Activated T-helper 17 cell treated with anti-CD3 and anti-CD28 coated beads, Interleukin-2, amount 50 U/mL, for 72 hours (primary cell): ENCODE results near the gene APRT. TPM values are rescaled to one million over a fixed set of nuclear protein-coding genes. Genes with fewer than 3 reads are reported as not detected.

ENCODE experiments used
- ATAC-seq: fragments of 150-1000 bp; cut with Tn5 transposase; replicated peaks from 2 replicates; pipeline ENCODE4 v1.10.0; 2021; ENCODE audit warnings: mild to moderate bottlenecking, moderate library complexity
- H3K27ac Mint-ChIP-seq: one replicate; pipeline ENCODE4 v1.8.0; 2022; ENCODE audit warnings: mixed read lengths
- H3K27me3 Mint-ChIP-seq: one replicate; pipeline ENCODE4 v1.8.0; 2022; ENCODE audit warnings: mixed read lengths
- H3K36me3 Mint-ChIP-seq: one replicate; pipeline ENCODE4 v1.8.0; 2022; ENCODE audit warnings: low read depth, mild to moderate bottlenecking, mixed read lengths
- H3K4me1 Mint-ChIP-seq: one replicate; pipeline ENCODE4 v1.8.0; 2022; ENCODE audit warnings: mixed read lengths
- H3K4me3 Mint-ChIP-seq: one replicate; pipeline ENCODE4 v1.8.0; 2022; ENCODE audit warnings: mild to moderate bottlenecking, mixed read lengths
- H3K9me3 Mint-ChIP-seq: one replicate; pipeline ENCODE4 v1.8.0; 2022; ENCODE audit warnings: mixed read lengths
- total RNA-seq, 2 donors: library from RNA; stranded (reverse); gene quantifications; one replicate each; pipeline ENCODE4 v1.2.3, GENCODE V29; 2022

Gene APRT, protein sequence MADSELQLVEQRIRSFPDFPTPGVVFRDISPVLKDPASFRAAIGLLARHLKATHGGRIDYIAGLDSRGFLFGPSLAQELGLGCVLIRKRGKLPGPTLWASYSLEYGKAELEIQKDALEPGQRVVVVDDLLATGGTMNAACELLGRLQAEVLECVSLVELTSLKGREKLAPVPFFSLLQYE
- 100 to 1,000 TPM; 132 to 139 TPM for total RNA-seq

- no peaks in the 10 kb centered on the region for H3K9me3 Mint-ChIP-seq
- H3K4me3 Mint-ChIP-seq = peak within 1 kb of the TSS; percentile 84
- peak; percentile 82 for ATAC-seq
- peaks cover 7% of the 10 kb centered on the region for H3K4me1 Mint-ChIP-seq
- H3K36me3 Mint-ChIP-seq = peaks cover 45% of the 10 kb centered on the region
- H3K27ac Mint-ChIP-seq = peak within 1 kb of the TSS; percentile 89
- H3K27me3 Mint-ChIP-seq = no peaks in the 10 kb centered on the region
Observed at GRCh38 chr16:88811769-88812512, at the start of gene APRT. TSS of gene APRT (minus strand) at chr16:88811928. CDS start at chr16:88811899, 29 bp downstream.

DNA sequence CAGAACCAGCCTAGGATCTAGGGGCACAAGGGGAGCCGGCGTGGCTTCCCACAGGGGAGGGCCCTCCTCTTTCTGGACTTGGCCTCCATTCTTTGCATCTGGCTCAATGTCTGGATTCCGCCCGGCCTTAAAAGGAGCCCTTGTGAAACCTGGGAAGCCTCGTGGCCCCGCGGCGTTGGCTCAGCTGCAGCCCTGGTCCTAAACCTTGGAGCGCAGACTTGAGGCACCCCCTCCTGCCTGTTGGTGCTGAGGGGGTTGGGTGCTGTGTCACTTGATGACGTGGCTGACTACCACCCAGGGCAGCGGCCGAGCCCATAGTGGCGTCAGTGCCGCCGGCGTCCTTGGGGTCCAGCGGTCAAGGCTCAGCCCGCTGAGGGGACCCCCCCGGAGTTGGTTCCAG lies 49.6 kb upstream of the APRT start:
- ATAC-seq = no peak

DNA sequence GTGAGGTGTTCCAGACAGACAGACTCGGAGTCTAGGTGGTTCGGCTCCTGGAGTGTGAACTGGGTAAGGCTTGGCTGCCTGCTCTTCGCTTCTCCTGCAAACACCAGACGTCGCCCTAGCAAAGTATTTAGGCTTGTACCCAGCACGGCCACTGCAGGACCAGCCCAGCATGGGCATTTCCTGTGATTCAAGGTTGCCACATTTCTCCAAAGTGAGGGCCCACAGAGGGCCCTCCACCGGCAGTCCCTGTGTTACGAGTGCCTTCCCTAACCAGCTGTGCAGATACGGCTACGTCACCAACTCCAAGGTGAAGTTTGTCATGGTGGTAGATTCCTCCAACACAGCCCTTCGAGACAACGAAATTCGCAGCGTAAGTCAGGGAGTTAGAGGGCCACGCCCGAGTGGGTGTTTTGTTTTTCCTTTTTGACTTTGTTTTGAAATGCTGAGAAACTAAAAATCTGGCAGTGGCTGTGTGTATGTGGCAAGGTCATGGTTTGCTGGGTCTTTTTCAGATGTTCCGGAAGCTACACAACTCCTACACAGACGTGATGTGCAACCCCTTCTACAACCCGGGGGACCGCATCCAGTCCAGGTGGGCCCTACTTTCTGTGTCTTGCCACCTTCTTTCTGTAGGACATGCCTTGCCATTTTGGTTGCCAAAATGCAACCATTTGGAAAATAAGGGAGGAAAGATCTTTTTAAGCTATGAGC lies 47.8 kb upstream of the APRT start:
- Mint-ChIP-seq H3K36me3 (peaks cover 35% of the 10 kb centered on the region), H3K4me3 (no peak overlapping the region), H3K9me3 (no peaks in the 10 kb centered on the region), H3K27me3 (no peaks in the 10 kb centered on the region), H3K4me1 (peaks cover 14% of the 10 kb centered on the region), H3K27ac (no peak overlapping the region)
- no peak for ATAC-seq

More for the DNA sequence above, 49.6 kb upstream of the APRT start:
- no peaks in the 10 kb centered on the region for H3K27me3 Mint-ChIP-seq
- H3K4me1 Mint-ChIP-seq = peaks cover 5% of the 10 kb centered on the region
- H3K36me3 Mint-ChIP-seq = peaks cover 35% of the 10 kb centered on the region
- no peaks in the 10 kb centered on the region for H3K9me3 Mint-ChIP-seq
- no peak overlapping the region for H3K4me3 Mint-ChIP-seq
- H3K27ac Mint-ChIP-seq = no peak overlapping the region

DNA sequence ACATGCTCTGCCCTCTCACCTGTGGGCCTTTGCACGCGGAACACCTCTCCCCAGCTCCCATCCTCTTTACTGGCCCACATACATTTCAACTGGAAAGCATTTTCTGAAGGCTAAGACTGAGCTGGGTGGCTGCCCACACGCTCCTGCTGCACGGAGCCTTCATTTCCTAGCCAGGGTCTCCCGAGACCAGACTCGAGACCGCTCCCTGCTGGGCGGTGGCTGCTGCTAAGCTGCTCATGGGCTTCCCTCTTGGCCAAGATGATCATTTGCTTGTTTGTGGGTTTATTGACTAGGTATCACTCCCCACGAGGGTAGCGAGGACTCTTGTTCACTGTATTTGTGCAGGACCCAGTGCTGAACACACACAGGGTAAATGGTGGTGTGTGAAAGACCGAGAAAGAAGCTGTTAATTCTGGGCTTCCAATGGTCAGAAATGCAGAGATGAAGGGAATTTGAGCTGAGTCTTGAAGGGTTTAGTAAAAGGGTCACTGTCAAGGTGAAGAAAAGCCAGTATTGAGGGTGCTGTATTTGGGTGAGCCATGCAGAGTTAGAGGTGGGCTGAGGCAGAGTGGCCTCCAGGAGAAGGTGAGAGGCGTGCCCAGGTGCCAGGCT lies 46.1 kb upstream of the APRT start:
- Mint-ChIP-seq H3K36me3 (peaks cover 35% of the 10 kb centered on the region), H3K27me3 (no peaks in the 10 kb centered on the region), H3K4me1 (peaks cover 14% of the 10 kb centered on the region), H3K27ac (peak overlapping the region; percentile 96), H3K4me3 (peak overlapping the region; percentile 95), H3K9me3 (no peaks in the 10 kb centered on the region)
- peak; percentile 59 for ATAC-seq

- ATAC-seq = peak; percentile 86
- no peaks in the 10 kb centered on the region for H3K9me3 Mint-ChIP-seq
- peak within 1 kb of the TSS; percentile 96 for H3K27ac Mint-ChIP-seq
- H3K4me1 Mint-ChIP-seq = peaks cover 14% of the 10 kb centered on the region
- no peaks in the 10 kb centered on the region for H3K27me3 Mint-ChIP-seq
- H3K4me3 Mint-ChIP-seq = peak within 1 kb of the TSS; percentile 95
- H3K36me3 Mint-ChIP-seq = peaks cover 35% of the 10 kb centered on the region
Observed at GRCh38 chr16:88856828-88857727, 45.4 kb upstream of the APRT start, which contains the start of the genes GALNS and TRAPPC2L. TSS of gene GALNS (minus strand) at chr16:88856947. CDS start at chr16:88856877, 70 bp downstream. TSS of gene TRAPPC2L (plus strand) at chr16:88857127. CDS start at chr16:88857151, 24 bp downstream.

DNA sequence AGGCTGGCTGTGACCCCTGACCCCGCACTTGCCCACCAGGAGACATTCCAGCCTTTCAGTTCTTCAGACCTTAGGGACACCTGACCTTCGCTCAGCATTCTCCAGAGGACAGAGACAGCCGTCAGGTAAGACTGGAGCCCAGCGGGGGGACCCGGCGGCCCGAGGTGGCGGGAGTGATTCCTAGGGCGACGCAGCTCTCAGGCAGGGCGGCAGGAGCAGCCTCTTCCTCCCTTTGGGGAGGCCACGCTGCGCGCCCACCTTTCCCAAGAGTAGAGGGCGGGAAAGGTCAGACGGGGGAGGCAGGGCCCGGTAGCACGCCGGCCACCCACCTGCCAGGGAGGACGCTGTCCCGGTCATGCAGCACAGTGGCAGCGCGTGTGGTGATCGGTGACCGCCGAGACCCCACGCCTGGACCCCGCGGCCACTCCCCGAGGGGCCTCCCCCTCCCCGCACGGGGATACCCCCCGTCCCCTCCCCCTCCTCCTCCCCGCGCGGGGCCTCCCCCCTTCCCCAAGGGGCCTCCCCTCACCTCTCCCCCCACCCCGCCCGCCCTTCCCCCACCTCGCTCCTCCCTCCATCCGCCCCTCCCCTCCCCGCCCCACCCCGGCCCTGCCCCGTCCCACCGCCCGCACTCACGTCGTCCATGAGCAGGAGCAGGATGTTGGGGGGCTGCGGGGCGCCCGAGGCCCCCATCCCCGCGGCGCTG lies 44.5 kb upstream of the APRT start:
- peaks cover 35% of the 10 kb centered on the region for H3K36me3 Mint-ChIP-seq
- peaks cover 14% of the 10 kb centered on the region for H3K4me1 Mint-ChIP-seq
- peak; percentile 57 for ATAC-seq
- H3K27me3 Mint-ChIP-seq = no peaks in the 10 kb centered on the region
- no peak overlapping the region for H3K27ac Mint-ChIP-seq
- peak overlapping the region; percentile 95 for H3K4me3 Mint-ChIP-seq
- H3K9me3 Mint-ChIP-seq = no peaks in the 10 kb centered on the region

GRCh38 chr16:88855736-88856121 lies 44.0 kb upstream of the APRT start:
- ATAC-seq = no peak
- peak overlapping the region; percentile 61 for H3K4me3 Mint-ChIP-seq
- peaks cover 14% of the 10 kb centered on the region for H3K4me1 Mint-ChIP-seq
- no peak overlapping the region for H3K27ac Mint-ChIP-seq
- H3K36me3 Mint-ChIP-seq = peaks cover 30% of the 10 kb centered on the region
- no peaks in the 10 kb centered on the region for H3K9me3 Mint-ChIP-seq
- no peaks in the 10 kb centered on the region for H3K27me3 Mint-ChIP-seq

DNA sequence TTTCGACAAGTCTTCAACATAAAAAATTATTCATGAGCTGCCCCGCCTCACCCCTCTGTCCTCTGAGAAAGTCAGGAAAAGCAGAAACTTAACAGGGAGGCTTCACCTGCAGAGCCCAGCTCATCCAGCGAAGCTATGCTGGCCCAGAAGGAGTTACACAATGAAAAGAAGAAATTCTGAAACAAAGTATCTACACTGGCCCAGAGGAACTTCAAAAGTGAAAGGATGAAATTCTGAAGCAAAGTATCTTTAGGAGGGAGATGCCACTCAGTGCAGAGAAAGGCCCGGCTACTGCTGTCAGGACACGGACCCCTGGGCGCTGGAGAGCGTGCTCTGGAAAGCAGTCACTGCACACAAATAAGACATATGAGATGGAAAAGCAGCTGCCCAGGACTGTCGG lies 43.4 kb upstream of the APRT start:
- H3K36me3 Mint-ChIP-seq = peaks cover 26% of the 10 kb centered on the region
- peaks cover 14% of the 10 kb centered on the region for H3K4me1 Mint-ChIP-seq

GRCh38 chr16:88854306-88855111 lies 42.8 kb upstream of the APRT start:
- H3K27me3 Mint-ChIP-seq = no peaks in the 10 kb centered on the region
- peak overlapping the region; percentile 78 for H3K27ac Mint-ChIP-seq
- peak overlapping the region; percentile 61 for H3K4me3 Mint-ChIP-seq
- ATAC-seq = peak; percentile 51
- H3K36me3 Mint-ChIP-seq = peaks cover 20% of the 10 kb centered on the region
- H3K9me3 Mint-ChIP-seq = no peaks in the 10 kb centered on the region
- peaks cover 14% of the 10 kb centered on the region for H3K4me1 Mint-ChIP-seq

More for the DNA sequence above, 43.4 kb upstream of the APRT start:
- no peak for ATAC-seq
- no peaks in the 10 kb centered on the region for H3K9me3 Mint-ChIP-seq
- H3K4me3 Mint-ChIP-seq = peak overlapping the region; percentile 61
- no peaks in the 10 kb centered on the region for H3K27me3 Mint-ChIP-seq
- peak overlapping the region; percentile 78 for H3K27ac Mint-ChIP-seq

- no peak for ATAC-seq
- peaks cover 11% of the 10 kb centered on the region for H3K36me3 Mint-ChIP-seq
- peaks cover 14% of the 10 kb centered on the region for H3K4me1 Mint-ChIP-seq
- no peaks in the 10 kb centered on the region for H3K27me3 Mint-ChIP-seq
- H3K4me3 Mint-ChIP-seq = no peak overlapping the region
- H3K9me3 Mint-ChIP-seq = no peaks in the 10 kb centered on the region
- no peak overlapping the region for H3K27ac Mint-ChIP-seq
Observed at GRCh38 chr16:88853325-88853941, 41.7 kb upstream of the APRT start.

DNA sequence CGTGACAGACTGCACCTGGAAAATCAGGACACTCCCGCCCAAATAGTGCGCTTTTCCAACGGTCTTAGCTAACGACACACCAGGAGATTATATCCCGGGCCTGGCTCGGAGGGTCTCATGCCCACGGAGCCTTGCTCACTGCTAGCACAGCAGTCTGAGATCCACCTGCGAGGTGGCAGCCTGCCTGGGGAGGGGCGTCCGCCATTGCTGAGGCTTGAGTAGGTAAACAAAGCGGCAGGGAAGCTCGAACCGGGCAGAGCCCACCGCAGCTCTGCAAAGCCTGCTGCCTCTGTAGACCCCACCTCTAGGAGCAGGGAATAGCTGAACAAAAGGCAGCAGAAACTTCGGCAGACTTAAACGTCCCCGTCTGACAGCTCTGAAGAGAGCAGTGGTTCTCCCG lies 39.9 kb upstream of the APRT start:
- no peak overlapping the region for H3K4me3 Mint-ChIP-seq
- no peaks in the 10 kb centered on the region for H3K27me3 Mint-ChIP-seq
- no peaks in the 10 kb centered on the region for H3K36me3 Mint-ChIP-seq
- no peak overlapping the region for H3K27ac Mint-ChIP-seq
- ATAC-seq = no peak
- H3K9me3 Mint-ChIP-seq = no peaks in the 10 kb centered on the region
- peaks cover 9% of the 10 kb centered on the region for H3K4me1 Mint-ChIP-seq

DNA sequence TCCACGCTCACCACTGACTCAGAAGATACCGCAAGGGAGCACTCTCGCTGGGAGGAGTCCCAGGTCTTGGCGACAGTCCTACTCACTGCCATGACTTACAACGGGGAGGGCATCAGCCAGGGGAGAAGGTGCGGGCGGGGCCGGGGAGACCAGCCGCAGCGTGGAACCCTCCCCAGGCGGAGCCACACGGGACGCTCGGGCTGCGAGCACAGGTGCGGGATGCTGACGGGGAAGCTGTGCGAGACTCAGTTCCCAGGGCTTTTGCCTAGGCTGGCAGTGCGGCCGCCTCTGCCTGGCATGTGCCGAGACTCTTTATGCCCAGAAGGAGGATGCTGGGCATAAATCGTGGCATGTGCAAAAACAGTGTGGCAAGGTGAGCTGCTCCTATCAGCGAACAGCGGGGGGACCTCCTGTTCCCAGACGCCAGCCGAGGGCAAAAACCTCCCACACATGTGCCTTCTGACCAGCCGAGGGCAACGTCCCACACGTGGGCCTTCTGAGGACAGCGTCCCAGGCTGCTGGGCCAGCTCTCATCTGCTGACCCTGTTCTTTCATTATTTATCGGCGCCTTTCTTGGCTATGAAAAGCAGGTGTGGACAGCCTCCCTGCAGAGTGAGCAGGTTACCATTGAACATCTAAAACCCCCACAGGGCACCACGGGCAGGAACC lies 38.9 kb upstream of the APRT start:
- no peaks in the 10 kb centered on the region for H3K27me3 Mint-ChIP-seq
- ATAC-seq = no peak
- H3K36me3 Mint-ChIP-seq = no peaks in the 10 kb centered on the region
- no peak overlapping the region for H3K27ac Mint-ChIP-seq
- no peak overlapping the region for H3K4me3 Mint-ChIP-seq
- H3K4me1 Mint-ChIP-seq = peaks cover 9% of the 10 kb centered on the region
- no peaks in the 10 kb centered on the region for H3K9me3 Mint-ChIP-seq
